Lung microvascular endothelial cell (primary cell): Measurements from ENCODE around the gene EPN1. TPM values are rescaled to one million over a fixed set of nuclear protein-coding genes. Genes with fewer than 3 reads are reported as not detected.

ENCODE experiments used
- DNase-seq, 2 donors: peaks; one replicate each; pipeline versions ENCODE4 v3.0.0 to v3.0.0-alpha.2; 2010; ENCODE audit warnings: low read depth in 2 of 2
- total RNA-seq: library from RNA; depleted of rRNA; stranded (reverse); fragments of >200 nt; gene quantifications from 2 replicates; pipeline ENCODE4 v1.2.1, GENCODE V29; 2014

EPN1 gene
- total RNA-seq, 1 donor from 2014 or later: 27.0 TPM

- no peak for DNase-seq
Measured at GRCh38 chr19:55660991-55661390, 14.0 kb upstream of the EPN1 start.

GRCh38 chr19:55661826-55662225 is 13.2 kb upstream of the EPN1 start:
- no peak for DNase-seq

- DNase-seq: no peak
Measured at GRCh38 chr19:55663846-55664536, 11.0 kb upstream of the EPN1 start.

- DNase-seq: no peak
Measured at GRCh38 chr19:55666343-55667005, 8.6 kb upstream of the EPN1 start.

- DNase-seq: no peak
Measured at GRCh38 chr19:55667006-55667381, 8.0 kb upstream of the EPN1 start.

GRCh38 chr19:55667511-55667910 is 7.5 kb upstream of the EPN1 start:
- no peak for DNase-seq

GRCh38 chr19:55667958-55668357 is 7.1 kb upstream of the EPN1 start:
- no peak for DNase-seq

- no peak for DNase-seq
Measured at GRCh38 chr19:55668603-55669348, 6.2 kb upstream of the EPN1 start.

- no peak for DNase-seq
Measured at GRCh38 chr19:55669418-55670279, 5.4 kb upstream of the EPN1 start.

- peak; percentile 44 to 49 for DNase-seq
Measured at GRCh38 chr19:55670280-55671053, 4.6 kb upstream of the EPN1 start.

GRCh38 chr19:55671054-55671378 is 4.0 kb upstream of the EPN1 start:
- DNase-seq: no peak

GRCh38 chr19:55672418-55672817 is 2.6 kb upstream of the EPN1 start:
- DNase-seq: no peak

GRCh38 chr19:55673465-55673864 is 1.6 kb upstream of the EPN1 start:
- no peak for DNase-seq

GRCh38 chr19:55673889-55674288 is 1.1 kb upstream of the EPN1 start:
- DNase-seq: no peak

- no peak for DNase-seq
Measured at GRCh38 chr19:55674459-55674840, 576 bp upstream of the EPN1 start.

- DNase-seq: peak in 1 of 2 donors; percentile 22
Measured at GRCh38 chr19:55675661-55676354, 782 bp downstream of the EPN1 start.

- DNase-seq: peak; percentile 25 to 57
Measured at GRCh38 chr19:55676383-55676782, 1.4 kb downstream of the EPN1 start.

- DNase-seq: no peak
Measured at GRCh38 chr19:55676889-55677505, 2.0 kb downstream of the EPN1 start.

GRCh38 chr19:55677572-55678028 is 2.6 kb downstream of the EPN1 start:
- peak; percentile 52 to 80 for DNase-seq

GRCh38 chr19:55678121-55678671 is 3.2 kb downstream of the EPN1 start:
- no peak for DNase-seq
